HFFc6 (cell line): Measurements from ENCODE around the gene EPHA6. TPM values are rescaled to one million over a fixed set of nuclear protein-coding genes. Genes with fewer than 3 reads are reported as not detected.

ENCODE experiments used
- DNase-seq: peaks from one replicate; pipeline ENCODE4 v3.0.0-alpha.2; 2018
- H3K27ac Mint-ChIP-seq: 2 replicates; pipeline ENCODE4 v1.8.0; 2020; ENCODE audit warnings: mild to moderate bottlenecking, mixed read lengths
- H3K27me3 Mint-ChIP-seq: 2 replicates; pipeline ENCODE4 v1.8.0; 2021; ENCODE audit warnings: mild to moderate bottlenecking, moderate library complexity, mixed read lengths; ENCODE audit not compliant: insufficient read depth
- H3K36me3 Mint-ChIP-seq: 2 replicates; pipeline ENCODE4 v1.8.0; 2021; ENCODE audit warnings: low read depth, mixed read lengths
- H3K4me1 Mint-ChIP-seq: 2 replicates; pipeline ENCODE4 v1.8.0; 2020; ENCODE audit warnings: low read depth, mixed read lengths
- H3K4me3 Mint-ChIP-seq: 2 replicates; pipeline ENCODE4 v1.8.0; 2020; ENCODE audit warnings: mild to moderate bottlenecking, moderate library complexity, mixed read lengths
- H3K9me3 Mint-ChIP-seq: 2 replicates; pipeline ENCODE4 v1.8.0; 2020; ENCODE audit warnings: mild to moderate bottlenecking, mixed read lengths
- total RNA-seq, 6 experiments: library from RNA; stranded (reverse); fragmentation: NEBNext Ultra II Directional; extraction: Animal tissue kit (Norgen Biotek cat#: 25700); gene quantifications; 2 replicates in 1 of 6; 3 replicates in 5 of 6; pipeline ENCODE4 v1.2.3, GENCODE V29; 2021
- TF ChIP-seq, protein P1 (sequence below): fragments of 200-600 bp; sonication (generic); IDR thresholded peaks from 2 replicates; pipeline ENCODE4 v1.5.0; 2021; ENCODE audit warnings: antibody characterized with exemption, mild to moderate bottlenecking

EPHA6 gene
- total RNA-seq, 6 experiments from 2014 or later: not detected

- Mint-ChIP-seq H3K9me3 (peaks cover 5% of the 10 kb centered on the region), H3K36me3 (no peaks in the 10 kb centered on the region), H3K27ac (no peak overlapping the region), H3K27me3 (no peaks in the 10 kb centered on the region), H3K4me3 (no peak overlapping the region), H3K4me1 (no peaks in the 10 kb centered on the region)
- no peak for DNase-seq
- TF ChIP-seq, protein P1, sequence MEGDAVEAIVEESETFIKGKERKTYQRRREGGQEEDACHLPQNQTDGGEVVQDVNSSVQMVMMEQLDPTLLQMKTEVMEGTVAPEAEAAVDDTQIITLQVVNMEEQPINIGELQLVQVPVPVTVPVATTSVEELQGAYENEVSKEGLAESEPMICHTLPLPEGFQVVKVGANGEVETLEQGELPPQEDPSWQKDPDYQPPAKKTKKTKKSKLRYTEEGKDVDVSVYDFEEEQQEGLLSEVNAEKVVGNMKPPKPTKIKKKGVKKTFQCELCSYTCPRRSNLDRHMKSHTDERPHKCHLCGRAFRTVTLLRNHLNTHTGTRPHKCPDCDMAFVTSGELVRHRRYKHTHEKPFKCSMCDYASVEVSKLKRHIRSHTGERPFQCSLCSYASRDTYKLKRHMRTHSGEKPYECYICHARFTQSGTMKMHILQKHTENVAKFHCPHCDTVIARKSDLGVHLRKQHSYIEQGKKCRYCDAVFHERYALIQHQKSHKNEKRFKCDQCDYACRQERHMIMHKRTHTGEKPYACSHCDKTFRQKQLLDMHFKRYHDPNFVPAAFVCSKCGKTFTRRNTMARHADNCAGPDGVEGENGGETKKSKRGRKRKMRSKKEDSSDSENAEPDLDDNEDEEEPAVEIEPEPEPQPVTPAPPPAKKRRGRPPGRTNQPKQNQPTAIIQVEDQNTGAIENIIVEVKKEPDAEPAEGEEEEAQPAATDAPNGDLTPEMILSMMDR: no peak
Measured at GRCh38 chr3:97076673-97077072, 262.3 kb downstream of the EPHA6 start.

DNA sequence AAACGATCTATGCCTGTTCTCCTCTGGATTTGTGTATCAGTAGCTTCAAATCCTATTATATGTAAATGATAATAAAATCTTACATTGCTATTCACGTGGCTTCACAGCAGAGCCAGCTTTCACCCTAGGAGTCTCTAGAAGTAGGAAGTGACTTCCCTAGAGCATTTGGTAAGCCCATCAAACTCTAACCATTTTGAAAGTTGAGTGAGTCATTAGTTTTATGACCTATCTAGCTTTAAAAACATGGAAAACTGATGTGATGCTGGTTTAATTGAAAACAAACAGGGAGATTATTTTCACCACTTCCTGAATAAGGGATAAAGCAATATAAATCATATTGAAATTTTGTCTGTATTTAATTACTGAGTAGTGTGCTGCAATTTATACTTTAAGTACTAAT, 275.2 kb downstream of the EPHA6 start:
- TF ChIP-seq, protein P1: no peak
- H3K4me3 Mint-ChIP-seq: no peak overlapping the region
- H3K4me1 Mint-ChIP-seq: no peaks in the 10 kb centered on the region
- H3K36me3 Mint-ChIP-seq: no peaks in the 10 kb centered on the region
- no peaks in the 10 kb centered on the region for H3K27me3 Mint-ChIP-seq
- H3K27ac Mint-ChIP-seq: no peak overlapping the region
- peaks cover 38% of the 10 kb centered on the region for H3K9me3 Mint-ChIP-seq
- no peak for DNase-seq

DNA sequence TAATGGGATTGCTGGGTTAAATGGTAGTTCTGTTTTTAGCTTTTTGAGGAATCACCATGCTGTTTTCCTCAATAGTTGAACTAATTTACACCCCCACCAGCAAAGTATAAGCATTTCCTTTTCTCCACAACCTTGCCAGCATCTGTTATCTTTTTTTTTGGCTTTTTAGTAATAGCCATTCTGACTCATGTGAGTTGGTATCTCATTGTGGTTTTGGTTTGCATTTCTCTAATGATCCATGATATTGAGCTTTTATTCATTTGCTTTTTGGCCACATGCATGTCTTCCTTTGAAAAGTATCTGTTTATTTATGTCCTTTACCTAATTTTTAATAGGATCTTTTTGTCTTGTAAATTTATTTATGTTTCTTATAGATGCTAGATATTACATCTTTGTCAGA, 288.2 kb downstream of the EPHA6 start:
- no peak for DNase-seq
- peaks cover 34% of the 10 kb centered on the region for H3K9me3 Mint-ChIP-seq
- H3K27me3 Mint-ChIP-seq: no peaks in the 10 kb centered on the region
- TF ChIP-seq, protein P1: no peak
- H3K4me3 Mint-ChIP-seq: no peak overlapping the region
- no peaks in the 10 kb centered on the region for H3K36me3 Mint-ChIP-seq
- H3K27ac Mint-ChIP-seq: no peak overlapping the region
- no peaks in the 10 kb centered on the region for H3K4me1 Mint-ChIP-seq

DNA sequence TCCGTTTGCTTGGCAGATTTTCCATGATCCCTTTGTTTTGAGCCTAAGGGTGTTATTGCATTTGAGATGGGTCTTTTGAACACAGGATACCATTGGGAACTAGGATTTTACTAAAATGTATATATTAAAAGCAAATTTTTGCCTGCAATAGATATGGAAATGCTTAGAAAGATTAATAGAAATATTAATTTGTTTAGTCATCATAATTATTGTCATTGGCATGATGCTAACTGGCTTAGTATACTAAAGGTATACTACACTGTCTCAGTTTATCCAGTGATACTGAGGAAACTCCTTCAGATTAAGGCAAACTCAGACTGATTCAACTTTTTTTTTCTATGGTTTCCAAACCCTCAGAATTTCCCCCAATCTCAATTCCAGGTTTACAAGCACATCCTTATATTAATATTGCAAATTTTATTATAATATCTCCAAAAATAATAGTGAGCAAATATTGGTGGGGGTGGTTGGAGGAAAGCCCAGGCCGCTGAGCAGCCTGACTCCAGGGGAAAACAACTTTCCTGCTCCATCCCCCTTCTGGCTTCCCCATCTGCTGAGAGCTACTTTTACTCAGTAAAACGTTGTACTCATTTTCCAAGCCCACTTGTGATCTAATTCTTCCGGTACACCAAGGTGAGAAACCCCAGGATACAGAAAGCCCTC, 291.7 kb downstream of the EPHA6 start:
- DNase-seq: no peak
- Mint-ChIP-seq H3K27ac (no peak overlapping the region), H3K36me3 (no peaks in the 10 kb centered on the region), H3K4me1 (no peaks in the 10 kb centered on the region), H3K9me3 (peaks cover 37% of the 10 kb centered on the region), H3K4me3 (no peak overlapping the region), H3K27me3 (no peaks in the 10 kb centered on the region)
- TF ChIP-seq, protein P1: no peak

- H3K27me3 Mint-ChIP-seq: no peaks in the 10 kb centered on the region
- no peak overlapping the region for H3K27ac Mint-ChIP-seq
- no peak overlapping the region for H3K4me3 Mint-ChIP-seq
- no peak for DNase-seq
- H3K36me3 Mint-ChIP-seq: no peaks in the 10 kb centered on the region
- TF ChIP-seq, protein P1: no peak
- H3K9me3 Mint-ChIP-seq: peaks cover 37% of the 10 kb centered on the region
- H3K4me1 Mint-ChIP-seq: no peaks in the 10 kb centered on the region
Measured at GRCh38 chr3:97106652-97106989, 292.2 kb downstream of the EPHA6 start.

- H3K9me3 Mint-ChIP-seq: peaks cover 28% of the 10 kb centered on the region
- H3K27ac Mint-ChIP-seq: no peak overlapping the region
- H3K27me3 Mint-ChIP-seq: no peaks in the 10 kb centered on the region
- H3K4me3 Mint-ChIP-seq: no peak overlapping the region
- no peaks in the 10 kb centered on the region for H3K4me1 Mint-ChIP-seq
- no peak for DNase-seq
- TF ChIP-seq, protein P1: no peak
- no peaks in the 10 kb centered on the region for H3K36me3 Mint-ChIP-seq
Measured at GRCh38 chr3:97108136-97108535, 293.7 kb downstream of the EPHA6 start.
